GM13976 (cell line): ENCODE results near the gene DDAH1.

Experiments used
- DNase-seq: peaks from one replicate; pipeline ENCODE4 v3.0.0; 2012; ENCODE audit warnings: low spot score
- in situ Hi-C: fragments of 300-500 bp; cut with MboI; formaldehyde crosslinking; loops from one replicate; pipeline ENCODE4 v1.12.0; 2022; ENCODE audit warnings: low sequenced_read_pairs, mixed read lengths, inconsistent platforms; ENCODE audit not compliant: unreplicated experiment
- TF ChIP-seq, protein P1 (sequence below): IDR thresholded peaks from 2 replicates; pipeline ENCODE4 v1.5.1; 2012; ENCODE audit warnings: borderline replicate concordance, mild to moderate bottlenecking; ENCODE audit not compliant: insufficient read depth; ENCODE audit errors: extremely low read depth, missing control alignments, control extremely low read depth

Gene DDAH1

DNA sequence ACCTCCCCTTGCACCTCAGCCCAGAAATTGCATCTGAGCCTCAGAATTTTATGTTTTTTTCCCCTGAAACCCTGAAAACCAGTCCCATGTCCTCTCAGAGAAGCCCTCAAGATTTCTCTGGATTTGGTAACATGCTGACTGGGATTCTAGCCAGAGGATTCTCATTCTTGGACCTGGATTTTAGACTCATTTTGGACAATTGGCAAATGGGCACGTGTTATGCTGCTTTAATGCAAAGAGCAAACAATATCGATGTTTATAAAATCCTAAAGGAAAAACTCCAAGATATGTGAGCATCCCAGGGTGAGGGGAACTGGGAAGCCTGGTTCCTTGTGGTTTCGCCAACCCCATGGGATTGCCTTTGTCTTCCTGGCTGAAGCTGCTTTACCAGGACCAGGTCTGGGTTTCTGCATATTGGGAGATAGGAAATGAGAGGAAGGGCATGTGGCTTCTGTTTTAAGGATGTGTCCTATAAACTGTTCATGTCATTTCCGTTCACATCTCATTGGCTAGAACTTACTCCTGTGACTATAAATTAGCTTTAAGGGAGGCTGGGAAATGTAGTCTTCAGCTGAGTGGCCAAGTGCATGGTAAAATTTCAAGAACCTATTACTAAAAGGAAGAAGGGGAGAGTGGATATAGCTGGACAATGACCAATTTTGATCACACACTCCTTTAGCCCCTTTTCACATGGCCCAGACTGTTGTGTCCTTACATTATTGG lies 161.4 kb downstream of the DDAH1 start:
- in situ Hi-C loops: loop anchor here (25.0 kb wide), 3 partner anchors 409 to 709 kb away; partner anchors contain the start of gene ZNHIT6
- no peak for DNase-seq
- TF ChIP-seq, protein P1, sequence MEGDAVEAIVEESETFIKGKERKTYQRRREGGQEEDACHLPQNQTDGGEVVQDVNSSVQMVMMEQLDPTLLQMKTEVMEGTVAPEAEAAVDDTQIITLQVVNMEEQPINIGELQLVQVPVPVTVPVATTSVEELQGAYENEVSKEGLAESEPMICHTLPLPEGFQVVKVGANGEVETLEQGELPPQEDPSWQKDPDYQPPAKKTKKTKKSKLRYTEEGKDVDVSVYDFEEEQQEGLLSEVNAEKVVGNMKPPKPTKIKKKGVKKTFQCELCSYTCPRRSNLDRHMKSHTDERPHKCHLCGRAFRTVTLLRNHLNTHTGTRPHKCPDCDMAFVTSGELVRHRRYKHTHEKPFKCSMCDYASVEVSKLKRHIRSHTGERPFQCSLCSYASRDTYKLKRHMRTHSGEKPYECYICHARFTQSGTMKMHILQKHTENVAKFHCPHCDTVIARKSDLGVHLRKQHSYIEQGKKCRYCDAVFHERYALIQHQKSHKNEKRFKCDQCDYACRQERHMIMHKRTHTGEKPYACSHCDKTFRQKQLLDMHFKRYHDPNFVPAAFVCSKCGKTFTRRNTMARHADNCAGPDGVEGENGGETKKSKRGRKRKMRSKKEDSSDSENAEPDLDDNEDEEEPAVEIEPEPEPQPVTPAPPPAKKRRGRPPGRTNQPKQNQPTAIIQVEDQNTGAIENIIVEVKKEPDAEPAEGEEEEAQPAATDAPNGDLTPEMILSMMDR: no peak

- in situ Hi-C loops: loop anchor here (25.0 kb wide), 3 partner anchors 412 to 712 kb away; partner anchors contain the start of gene ZNHIT6
- TF ChIP-seq, protein P1: no peak
- DNase-seq: no peak
Observed at GRCh38 chr1:85300140-85300539, 164.8 kb downstream of the DDAH1 start.

DNA sequence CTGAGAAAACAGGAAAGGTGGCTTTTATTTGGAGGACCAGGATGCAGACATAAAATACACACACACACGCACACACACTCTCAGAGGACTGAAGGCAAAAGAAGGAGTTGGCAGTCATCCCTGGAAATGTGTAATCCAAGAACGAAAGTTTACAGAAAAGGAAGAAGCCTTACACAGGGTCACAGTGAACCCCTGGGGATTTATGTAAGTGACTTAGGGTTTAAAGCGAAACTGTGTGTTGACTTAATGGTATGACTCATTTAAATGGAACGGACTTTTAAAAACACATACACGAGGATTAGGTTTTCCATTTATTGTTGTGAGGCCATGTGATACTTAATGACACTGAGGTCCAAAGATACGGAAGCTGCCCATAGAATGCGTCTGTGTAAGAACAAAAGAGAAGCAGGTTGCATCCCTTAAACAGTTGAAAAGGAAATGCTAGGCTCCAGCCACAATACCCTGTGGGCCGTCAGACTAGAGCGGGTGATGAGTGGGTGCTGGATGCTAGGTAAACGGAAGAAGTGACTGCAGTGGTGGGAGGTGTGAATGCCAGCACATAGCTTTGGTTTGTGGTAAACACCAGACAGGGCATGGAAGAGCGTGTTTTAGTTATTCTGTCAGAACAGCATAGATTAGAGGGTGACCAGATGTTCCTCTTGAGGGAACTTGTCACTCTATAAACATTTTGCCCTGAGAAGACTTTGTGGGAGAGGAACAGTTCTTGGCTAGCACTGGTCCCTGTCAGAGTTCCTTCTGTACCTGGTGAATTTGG lies 166.9 kb downstream of the DDAH1 start:
- in situ Hi-C loops: no loop called here
- TF ChIP-seq, protein P1: no peak
- peak; percentile 70 for DNase-seq

DNA sequence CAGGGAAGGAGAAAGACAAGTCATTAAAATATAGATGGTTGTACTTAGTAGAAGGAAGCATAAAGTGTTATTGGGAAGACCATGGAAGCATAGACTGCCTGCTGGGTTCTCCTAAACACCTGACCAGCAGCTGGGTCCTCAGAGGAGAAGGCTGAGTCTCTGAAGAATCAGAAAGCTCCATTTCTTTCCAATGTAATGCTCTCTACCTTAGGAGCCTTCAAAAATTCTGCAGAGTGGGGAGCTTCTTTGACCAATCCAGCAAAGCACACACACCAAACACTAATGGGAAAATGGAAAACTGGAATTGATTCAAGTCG lies 167.5 kb downstream of the DDAH1 start:
- DNase-seq: no peak
- in situ Hi-C loops: no loop called here
- TF ChIP-seq, protein P1: no peak

- in situ Hi-C loops: no loop called here
- TF ChIP-seq, protein P1: no peak
- DNase-seq: no peak
Observed at GRCh38 chr1:85296980-85297379, 168.0 kb downstream of the DDAH1 start.

DNA sequence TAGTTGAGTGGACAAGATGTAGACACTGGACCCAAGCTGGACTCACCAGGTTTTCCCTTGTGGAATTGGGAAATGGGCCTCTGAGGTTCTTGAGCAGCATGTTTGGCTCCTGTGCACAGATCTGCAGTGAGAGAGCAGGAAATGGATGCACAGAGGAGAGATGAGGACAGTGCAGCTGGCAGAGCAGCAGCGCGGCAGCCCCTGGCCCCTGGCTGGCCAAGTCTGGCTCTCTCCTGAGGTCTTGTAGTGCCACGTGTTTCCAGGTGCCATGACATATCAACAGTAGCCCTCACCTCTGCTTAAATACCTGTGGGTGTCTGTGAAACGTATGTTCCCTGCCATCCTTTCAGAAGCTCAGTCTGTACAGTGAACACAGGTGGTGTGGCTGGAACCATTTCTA lies 169.3 kb downstream of the DDAH1 start:
- no peak for DNase-seq
- in situ Hi-C loops: no loop called here
- TF ChIP-seq, protein P1: no peak

DNA sequence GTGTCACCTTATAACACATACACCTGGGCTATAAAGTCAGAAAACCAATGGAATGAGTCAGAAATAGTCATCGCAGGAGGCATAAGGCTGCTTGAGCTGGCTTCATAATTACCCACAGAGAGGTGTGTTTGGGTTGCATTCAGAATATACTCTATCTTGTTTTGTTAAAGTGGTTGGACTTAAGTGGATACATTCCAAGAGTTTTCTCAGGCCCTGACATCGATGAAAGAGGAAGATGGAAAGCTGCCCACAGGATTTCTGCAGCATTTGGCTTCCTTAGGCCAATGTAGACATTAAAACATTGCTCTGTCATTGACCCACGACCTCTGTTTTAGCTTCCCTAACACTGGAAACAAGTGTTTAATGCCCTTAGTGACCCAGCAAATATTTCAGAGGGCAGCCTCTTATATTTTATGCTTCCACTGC lies 169.9 kb downstream of the DDAH1 start:
- DNase-seq: no peak
- in situ Hi-C loops: no loop called here
- TF ChIP-seq, protein P1: no peak
